ENCODE data around the gene CAPN13. TPM values are rescaled to one million over a fixed set of nuclear protein-coding genes. Genes with fewer than 3 reads are reported as not detected.

Gene CAPN13
- polyA plus RNA-seq, 1 donor (not counting 4 experiments of a cell fraction or from before 2014, with no cell fraction given) = not detected

GRCh38 chr2:30673127-30673526 is 134.1 kb downstream of the CAPN13 start:
- Histone ChIP-seq H3K4me2 (ENCODE audit: control insufficient read depth, extremely low read depth, insufficient read depth, low read depth, low read length) (no peak overlapping the region), H3K9me3 (ENCODE audit: control insufficient read depth, low read depth, low read length) (no peaks in the 10 kb centered on the region), H3K4me1 (ENCODE audit: control insufficient read depth, extremely low read depth, insufficient read depth, low read length) (no peaks in the 10 kb centered on the region), H3K27me3 (ENCODE audit: control insufficient read depth, extremely low read depth, insufficient read depth, low read length) (peaks cover 5% of the 10 kb centered on the region), H2AFZ (ENCODE audit: control insufficient read depth, low read length) (no peak overlapping the region), H4K20me1 (ENCODE audit: control insufficient read depth, extremely low read depth, insufficient read depth, low read length) (no peaks in the 10 kb centered on the region), H3K36me3 (ENCODE audit: control insufficient read depth in 2 of 2, extremely low read depth in 1 of 2, insufficient read depth in 2 of 2, low read length in 2 of 2) (no peaks in the 10 kb centered on the region), H3K9me1 (ENCODE audit: control insufficient read depth, extremely low read depth, insufficient read depth, low read length) (no peaks in the 10 kb centered on the region), H3K79me2 (ENCODE audit: control insufficient read depth, insufficient read depth, low read length) (no peaks in the 10 kb centered on the region), H3K27ac (ENCODE audit: control insufficient read depth, insufficient read depth, low read length) (no peak overlapping the region), H3K9ac (ENCODE audit: control insufficient read depth, extremely low read depth, insufficient read depth, low read length) (no peak overlapping the region), H3K4me3 (ENCODE audit: control insufficient read depth in 2 of 3, extremely low read depth in 1 of 3, insufficient read depth in 2 of 3, low read depth in 1 of 3, low read length in 3 of 3) (no peak overlapping the region)
- DNase-seq (ENCODE audit: low read depth, low spot score) = no peak
- TF ChIP-seq CTCF (optimal IDR thresholded peaks at IDR 0.05 in 1 of 3, IDR thresholded peaks at IDR 0.05 in 1 of 3, conservative IDR thresholded peaks at IDR 0.05 in 1 of 3; ENCODE audit: extremely low read depth in 1 of 3, insufficient read depth in 2 of 3, low read length in 3 of 3) (no peak), EZH2 (IDR thresholded peaks at IDR 0.05; ENCODE audit: low read length) (no peak)
- FAIRE-seq = no peak
- dilution Hi-C loops (cut with MboI; ENCODE audit: extremely low pct_ligation_motif_present, low sequenced_read_pairs) = no loop called here

Small RNA genes lying within 50 kb of the gene (small RNA-seq; reads per million reads assigned to genes)
- 0 reads per million in 3 experiments for gene AC092569.1 (ENCODE audit: insufficient read length in 3 of 3, low read depth in 3 of 3, low replicate concordance in 1 of 3)

All from keratinocyte (primary cell).